CD1c-positive myeloid dendritic cell (primary cell): ENCODE data around the gene PALS1.
A peak's percentile ranks its signal among the peaks of the same experiment; 100 is the strongest.
"Not testable (repeated sequence)": the region's sequence is repeated elsewhere in the genome, so short reads cannot be mapped to it uniquely, and the experiment has no call there.

Experiments
- DNase-seq: peaks from one replicate; pipeline ENCODE4 v3.0.0-alpha.2; 2016; ENCODE audit errors: extremely low spot score

PALS1 gene

DNA sequence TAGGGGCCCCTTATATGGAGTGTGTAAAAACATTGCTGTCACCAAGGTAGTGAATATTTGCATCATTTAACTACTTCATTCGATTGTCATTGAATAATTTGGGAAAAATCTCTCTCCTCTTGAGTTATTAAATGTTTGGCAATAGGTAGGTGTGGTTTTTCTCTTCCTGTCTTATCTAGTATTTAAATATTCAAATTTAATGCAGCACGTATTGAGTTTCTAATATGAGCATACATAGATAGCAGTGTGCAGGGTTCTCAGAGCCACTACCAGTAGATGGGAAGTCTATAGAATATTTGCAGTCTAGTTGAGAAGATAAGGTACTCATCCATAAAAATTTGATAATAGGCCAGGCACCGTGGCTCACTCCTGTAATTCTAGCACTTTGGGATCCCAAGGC is 16.7 kb downstream of the PALS1 start:
- DNase-seq, result no peak

DNA sequence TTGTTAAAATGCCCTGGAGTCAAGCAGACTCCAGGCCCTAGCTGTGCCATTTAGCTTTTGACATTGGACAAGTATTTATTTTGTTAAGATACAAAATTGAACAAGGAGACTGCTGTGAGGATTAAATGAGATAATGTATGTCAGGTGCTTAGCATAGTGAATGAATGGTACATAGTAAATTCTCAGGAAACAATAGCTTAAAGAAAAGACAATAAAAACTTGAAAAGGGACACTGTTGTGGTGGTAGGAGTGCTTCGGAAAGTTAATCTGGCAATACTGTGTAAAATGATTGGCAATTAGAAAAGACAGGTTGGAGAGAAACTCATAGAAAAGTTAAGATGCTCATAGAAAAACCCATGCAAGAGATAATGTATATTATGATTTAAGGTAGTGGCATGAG is 19.7 kb downstream of the PALS1 start:
- DNase-seq, result no peak

DNA sequence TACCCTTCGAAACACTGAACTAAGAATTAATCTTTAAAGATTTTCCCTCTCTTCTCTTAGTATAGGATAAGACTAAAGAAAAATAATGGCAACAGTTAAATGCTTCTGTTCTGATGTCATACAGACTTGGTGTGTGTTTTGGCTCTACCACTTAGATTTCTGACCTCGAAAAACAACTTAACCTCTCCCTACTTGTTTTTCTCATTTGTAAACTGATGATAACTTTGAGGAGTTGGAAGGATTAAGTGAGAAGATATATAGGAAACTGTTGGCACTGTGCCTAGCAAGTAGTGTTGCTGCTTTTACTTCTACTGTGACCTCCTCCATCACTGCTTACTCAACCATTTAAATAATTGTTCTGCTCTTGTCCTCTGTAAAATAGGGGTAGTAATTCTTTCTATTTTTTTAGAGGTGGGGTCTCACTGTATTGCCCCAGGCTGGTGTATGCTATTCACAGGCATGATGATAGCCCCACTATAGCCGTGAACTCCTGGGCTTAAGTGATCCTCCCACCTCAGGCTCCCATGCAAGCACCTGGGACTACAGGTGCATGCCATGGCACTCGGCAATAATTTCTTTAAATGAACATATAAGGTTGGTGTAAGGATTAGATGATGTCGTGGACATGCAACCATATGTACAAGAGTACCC is 22.4 kb downstream of the PALS1 start:
- DNase-seq, result no peak

DNA sequence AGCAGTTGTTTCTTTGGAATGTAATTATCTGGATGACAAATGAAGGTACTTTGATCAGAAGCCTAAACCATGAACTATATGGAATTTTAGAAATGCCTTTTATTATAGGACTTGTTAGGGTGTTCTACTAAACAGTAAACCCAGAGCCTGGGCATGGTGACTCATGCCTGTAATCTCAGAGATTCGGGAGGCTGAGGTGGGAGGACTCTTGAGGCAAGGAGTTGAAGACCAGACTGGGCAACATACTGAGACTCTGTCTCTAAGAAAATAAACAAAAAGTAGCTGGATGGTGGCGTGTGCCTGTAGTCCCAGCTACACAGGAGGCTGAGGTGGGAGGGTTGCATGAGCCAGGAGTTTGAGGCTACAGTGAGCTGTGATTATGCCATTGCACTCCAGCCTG is 23.9 kb downstream of the PALS1 start:
- no peak for DNase-seq

DNA sequence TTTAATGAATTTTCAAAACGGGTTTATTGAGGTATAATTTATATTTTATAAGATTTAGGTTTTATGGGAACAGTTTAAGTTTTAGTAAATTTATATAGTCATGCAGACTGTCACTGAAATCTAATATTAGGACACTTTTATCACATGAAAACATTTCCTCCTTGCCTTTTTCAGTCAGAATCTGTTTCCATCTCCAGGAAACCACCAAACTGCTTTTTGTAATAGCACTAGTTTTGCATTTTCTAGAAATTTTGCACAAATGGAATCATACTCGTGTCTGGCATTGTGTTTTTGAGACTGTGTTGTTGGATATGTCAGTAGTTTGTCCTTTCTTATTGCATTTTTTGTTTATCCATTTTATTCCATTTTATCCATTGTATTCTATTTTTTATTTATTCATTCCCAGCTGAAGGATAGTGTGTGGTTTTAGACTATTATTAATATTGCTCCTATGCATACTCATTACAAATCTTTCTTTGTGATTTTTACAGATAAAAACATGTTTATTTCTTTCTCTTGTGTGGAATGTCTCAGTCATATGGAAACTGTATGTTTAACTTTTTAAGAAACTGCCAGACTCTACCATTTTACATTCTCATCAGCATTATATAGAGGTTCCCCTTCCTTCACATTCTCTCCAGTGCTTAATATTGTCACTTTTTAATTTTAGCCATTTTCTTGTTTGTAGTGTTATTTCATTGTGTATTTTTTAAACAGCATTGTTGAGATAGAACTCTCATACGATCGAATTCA is 26.5 kb downstream of the PALS1 start:
- DNase-seq, result no peak

DNA sequence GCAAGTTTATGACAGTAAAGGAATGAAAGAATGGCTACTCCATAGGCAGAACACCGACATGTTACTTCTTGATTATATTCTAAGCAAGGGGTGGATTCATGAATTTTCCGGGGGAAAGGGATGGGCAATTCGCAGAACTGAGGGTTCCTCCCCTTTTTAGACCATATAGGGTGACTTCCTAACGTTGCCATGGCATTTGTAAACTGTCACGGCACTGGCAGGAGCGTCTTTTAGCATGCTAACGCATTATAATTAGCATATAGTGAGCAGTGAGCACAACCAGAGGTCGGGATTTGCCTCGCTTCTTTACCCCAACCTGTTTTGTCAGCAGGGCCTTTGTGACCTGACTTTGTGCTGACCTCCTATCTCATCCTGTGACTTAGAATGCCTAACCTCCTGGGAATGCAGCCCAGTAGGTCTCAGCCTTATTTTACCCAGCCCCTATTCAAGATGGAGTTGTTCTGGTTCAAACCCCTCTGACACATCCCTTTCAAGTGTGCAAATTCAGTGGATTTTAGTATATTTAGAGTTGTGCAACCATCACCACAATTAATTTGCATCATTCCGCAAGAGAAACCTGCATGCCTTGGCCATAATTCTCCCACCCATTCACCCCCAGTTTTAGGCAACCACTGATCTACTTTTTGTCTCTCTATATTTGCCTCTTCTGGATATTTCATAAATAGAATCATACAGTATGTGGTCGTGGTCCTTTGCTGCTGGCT is 27.4 kb downstream of the PALS1 start:
- DNase-seq, result no peak

DNA sequence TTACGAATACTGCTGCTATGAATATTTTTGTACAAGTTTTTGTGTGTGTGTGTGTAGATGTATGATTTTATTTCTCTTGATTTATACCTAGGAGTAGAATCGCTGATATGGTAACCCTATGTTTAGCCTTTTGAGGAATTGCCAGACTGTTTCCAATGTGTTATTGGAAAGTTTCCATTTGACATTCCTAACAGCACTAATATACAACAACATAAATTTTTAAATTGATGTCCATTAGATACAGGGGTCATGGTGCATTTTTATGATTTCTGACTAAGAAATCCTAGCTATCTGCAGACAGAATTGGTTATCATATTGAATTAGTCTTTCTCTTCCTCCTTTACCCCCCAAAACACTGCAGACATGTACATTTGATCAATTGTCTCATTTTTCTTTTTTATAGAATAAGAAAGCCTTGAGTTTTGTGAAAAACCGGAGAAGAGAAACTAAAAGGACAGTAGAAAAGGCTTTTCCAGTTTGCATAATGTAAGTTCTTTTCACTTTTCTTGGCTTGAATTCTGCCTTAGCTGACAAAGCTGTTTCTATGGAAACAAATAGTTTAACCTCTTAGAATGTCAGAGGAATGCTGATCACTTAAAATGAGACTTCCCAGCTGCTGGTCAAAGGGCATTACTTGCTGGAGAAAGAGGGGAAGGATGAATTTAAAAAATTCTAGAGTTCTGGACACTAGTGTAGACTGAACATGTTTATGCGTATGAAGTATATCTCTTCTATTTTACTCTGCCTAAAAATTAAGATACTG is 28.2 kb downstream of the PALS1 start:
- DNase-seq, result no peak

DNA sequence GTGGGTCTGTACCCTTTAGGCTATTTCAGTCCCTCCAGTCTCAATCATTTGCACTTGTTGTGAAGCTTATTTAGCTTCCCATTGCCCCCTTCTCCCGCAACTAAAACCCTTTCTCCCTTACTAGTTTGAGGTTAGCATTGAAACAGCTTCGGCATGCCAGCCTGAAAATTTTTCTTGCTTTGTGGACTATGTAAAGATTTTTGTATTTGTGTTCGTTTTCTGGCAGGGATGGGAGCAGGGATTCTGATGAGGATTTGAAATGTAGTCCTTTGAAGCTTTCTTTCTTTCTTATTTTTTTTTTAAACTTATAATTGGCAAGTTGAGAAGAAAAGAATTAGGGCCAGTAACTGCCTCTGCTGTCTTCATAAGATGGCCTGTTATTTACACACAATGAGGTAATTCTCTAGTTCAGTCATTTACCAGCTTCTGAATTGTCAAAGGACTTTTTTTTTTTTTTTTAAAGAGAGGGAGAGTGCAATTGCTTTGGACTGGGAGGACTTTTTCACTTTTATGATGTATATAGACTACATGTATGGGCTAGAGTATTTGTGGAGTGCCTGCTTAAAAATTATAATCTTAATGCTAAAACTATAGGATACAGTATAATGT is 29.0 kb downstream of the PALS1 start:
- DNase-seq, result no peak

DNA sequence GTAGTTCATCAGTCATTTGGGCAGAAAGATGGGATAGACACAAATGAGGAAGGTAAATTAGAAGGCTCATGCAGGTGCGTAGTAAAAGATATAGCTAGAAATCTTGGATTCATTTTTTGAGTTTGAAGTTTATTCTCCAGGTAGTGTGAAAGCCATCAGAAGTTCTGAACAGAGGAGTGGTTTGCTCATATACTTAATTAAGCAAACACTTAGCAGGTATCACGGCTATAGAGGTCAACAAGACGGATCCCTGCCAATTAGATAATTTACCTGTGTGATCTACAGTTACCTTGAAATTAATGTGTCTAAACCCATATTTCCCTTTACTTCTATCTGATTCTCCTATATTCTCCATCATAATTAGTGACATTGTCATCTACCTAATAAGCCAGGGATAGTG is 29.7 kb downstream of the PALS1 start:
- DNase-seq, result no peak

DNA sequence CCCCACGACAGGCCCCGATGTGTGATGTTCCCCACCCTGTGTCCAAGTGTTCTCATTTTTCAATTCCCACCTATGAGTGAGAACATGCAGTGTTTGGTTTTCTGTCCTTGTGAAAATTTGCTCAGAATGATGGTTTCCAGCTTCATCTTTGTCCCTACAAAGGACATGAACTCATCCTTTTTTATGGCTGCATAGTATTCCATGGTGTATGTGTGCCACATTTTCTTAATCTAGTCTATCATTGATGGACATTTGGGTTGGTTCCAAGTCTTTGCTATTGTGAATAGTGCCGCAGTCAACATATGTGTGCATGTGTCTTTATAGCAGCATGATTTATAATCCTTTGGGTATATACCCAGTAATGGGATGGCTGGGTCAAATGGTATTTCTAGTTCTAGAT is 32.0 kb downstream of the PALS1 start:
- not testable (repeated sequence) for DNase-seq

DNA sequence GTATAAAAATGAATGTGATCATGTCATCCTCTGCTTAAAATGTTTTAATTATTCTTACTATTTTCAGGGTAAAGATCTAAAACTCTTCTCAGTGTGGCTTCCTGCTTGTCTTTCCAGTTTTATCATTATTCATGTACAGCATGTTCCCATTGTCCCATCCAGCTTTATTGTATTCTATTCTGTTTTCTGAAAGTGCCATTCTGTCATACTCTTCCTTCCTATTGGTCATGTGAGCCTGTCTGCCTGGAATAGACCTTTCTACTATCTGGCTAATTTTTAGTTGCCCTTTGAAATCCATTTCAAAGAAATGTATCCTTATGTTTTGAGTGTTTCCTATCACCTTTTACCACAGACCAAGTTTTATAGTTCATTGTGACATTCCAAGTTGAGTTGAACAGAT is 34.9 kb downstream of the PALS1 start:
- no peak for DNase-seq

DNA sequence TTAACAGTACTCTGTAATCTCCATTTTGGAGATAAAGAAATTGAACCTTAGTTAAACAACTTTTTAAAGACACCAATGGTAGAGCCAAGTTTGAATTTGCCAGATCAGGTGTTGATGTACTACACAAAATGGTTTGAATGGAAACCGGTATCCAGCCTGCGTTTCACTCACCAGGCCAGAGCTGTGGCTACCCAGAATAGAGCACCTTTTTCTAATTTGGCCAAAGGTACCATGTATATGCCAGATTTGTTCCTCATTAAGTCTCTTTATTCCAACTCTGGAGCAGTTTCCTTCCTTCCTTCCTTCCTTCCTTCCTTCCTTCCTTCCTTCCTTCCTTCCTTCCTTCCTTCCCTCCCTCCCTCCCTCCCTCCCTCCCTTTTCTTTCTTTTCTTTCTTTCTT is 39.3 kb downstream of the PALS1 start:
- no peak for DNase-seq

DNA sequence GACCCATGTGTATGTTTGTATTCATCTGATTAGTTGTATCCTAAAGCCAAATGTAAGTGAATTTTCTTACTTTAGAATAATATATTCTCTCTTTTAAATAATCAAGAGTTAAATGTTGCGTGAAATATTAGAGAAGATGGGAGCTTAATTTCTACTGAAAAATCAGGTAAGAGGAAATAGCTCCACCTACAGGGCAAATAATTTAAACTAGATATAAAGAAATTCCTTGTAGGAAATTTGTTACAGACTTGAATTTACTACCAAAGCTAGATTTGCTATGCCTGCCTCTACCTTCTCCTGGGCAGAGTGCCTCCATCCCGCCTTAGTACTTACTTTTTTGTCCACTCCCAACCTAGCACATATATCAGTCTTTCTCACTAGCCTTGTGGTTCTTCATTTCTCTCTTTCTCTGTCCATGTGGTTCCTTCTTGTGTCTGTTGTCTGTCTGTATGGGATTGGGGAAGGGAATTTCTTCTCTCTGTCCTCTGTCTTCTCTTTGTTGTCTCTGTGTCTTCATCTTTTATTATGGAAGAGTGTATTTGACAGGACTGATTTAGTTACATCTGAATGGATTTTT is 44.7 kb downstream of the PALS1 start:
- peak; percentile 63 for DNase-seq
